ENCODE results near the gene ATRIP.

DNA sequence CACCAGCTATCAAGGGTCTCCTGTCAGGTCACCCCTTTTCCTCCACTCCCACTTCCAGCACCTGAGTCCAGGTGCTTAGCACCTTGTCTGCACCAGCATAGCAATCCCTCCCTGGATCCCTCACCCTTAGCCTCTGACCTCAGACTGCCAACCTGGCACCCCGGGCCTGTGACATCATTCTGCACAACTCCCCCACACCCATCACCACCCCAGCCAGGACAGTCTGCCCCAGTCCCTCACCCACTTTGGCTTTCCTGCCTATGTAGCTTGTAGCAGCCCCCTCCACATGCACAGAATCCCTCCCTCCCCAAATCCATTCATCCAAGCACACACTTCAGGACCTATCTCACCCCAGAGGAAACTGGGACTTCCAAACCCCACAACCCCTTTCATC, 15.8 kb upstream of the ATRIP start:
- TF ChIP-seq, protein P1, sequence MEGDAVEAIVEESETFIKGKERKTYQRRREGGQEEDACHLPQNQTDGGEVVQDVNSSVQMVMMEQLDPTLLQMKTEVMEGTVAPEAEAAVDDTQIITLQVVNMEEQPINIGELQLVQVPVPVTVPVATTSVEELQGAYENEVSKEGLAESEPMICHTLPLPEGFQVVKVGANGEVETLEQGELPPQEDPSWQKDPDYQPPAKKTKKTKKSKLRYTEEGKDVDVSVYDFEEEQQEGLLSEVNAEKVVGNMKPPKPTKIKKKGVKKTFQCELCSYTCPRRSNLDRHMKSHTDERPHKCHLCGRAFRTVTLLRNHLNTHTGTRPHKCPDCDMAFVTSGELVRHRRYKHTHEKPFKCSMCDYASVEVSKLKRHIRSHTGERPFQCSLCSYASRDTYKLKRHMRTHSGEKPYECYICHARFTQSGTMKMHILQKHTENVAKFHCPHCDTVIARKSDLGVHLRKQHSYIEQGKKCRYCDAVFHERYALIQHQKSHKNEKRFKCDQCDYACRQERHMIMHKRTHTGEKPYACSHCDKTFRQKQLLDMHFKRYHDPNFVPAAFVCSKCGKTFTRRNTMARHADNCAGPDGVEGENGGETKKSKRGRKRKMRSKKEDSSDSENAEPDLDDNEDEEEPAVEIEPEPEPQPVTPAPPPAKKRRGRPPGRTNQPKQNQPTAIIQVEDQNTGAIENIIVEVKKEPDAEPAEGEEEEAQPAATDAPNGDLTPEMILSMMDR (IDR thresholded peaks at IDR 0.05): no peak
- TF ChIP-seq EZH2phosphoT487 (IDR thresholded peaks at IDR 0.05) (no peak), EZH2 (IDR thresholded peaks at IDR 0.05) (no peak)
